Glutamatergic neuron (in vitro differentiated cells): Measurements from ENCODE around the gene PNCK. TPM values are rescaled to one million over a fixed set of nuclear protein-coding genes. Genes with fewer than 3 reads are reported as not detected.

Experiments
- DNase-seq: peaks from one replicate; pipeline ENCODE4 v3.0.0; 2022
- H3K27ac Mint-ChIP-seq: one replicate; pipeline ENCODE4 v1.8.0; 2020; ENCODE audit warnings: mild to moderate bottlenecking, mixed read lengths, inconsistent platforms; ENCODE audit not compliant: unreplicated experiment
- H3K27me3 Mint-ChIP-seq: one replicate; pipeline ENCODE4 v1.8.0; 2020; ENCODE audit warnings: mild to moderate bottlenecking, moderate library complexity, mixed read lengths, inconsistent platforms; ENCODE audit not compliant: unreplicated experiment
- H3K36me3 Mint-ChIP-seq: one replicate; pipeline ENCODE4 v1.8.0; 2020; ENCODE audit warnings: mild to moderate bottlenecking, mixed read lengths, inconsistent platforms; ENCODE audit not compliant: unreplicated experiment
- H3K4me1 Mint-ChIP-seq: one replicate; pipeline ENCODE4 v1.8.0; 2020; ENCODE audit warnings: mild to moderate bottlenecking, low read depth, mixed read lengths, inconsistent platforms; ENCODE audit not compliant: unreplicated experiment
- H3K4me3 Mint-ChIP-seq: one replicate; pipeline ENCODE4 v1.8.0; 2020; ENCODE audit warnings: mild to moderate bottlenecking, mixed read lengths, inconsistent platforms; ENCODE audit not compliant: unreplicated experiment
- H3K9me3 Mint-ChIP-seq: one replicate; pipeline ENCODE4 v1.8.0; 2020; ENCODE audit warnings: mild to moderate bottlenecking, moderate library complexity, mixed read lengths, inconsistent platforms; ENCODE audit not compliant: unreplicated experiment
- total RNA-seq: library from RNA; stranded (reverse); fragmentation: NEBNext Ultra II Directional; extraction: Animal tissue kit (Norgen Biotek cat#: 25700); gene quantifications from one replicate; pipeline ENCODE4 v1.2.1, GENCODE V29; 2021; ENCODE audit not compliant: unreplicated experiment
- TF ChIP-seq, protein P1 (sequence below): fragments of 200-600 bp; sonication (generic); IDR thresholded peaks from one replicate; pipeline ENCODE4 v1.5.0; 2021; ENCODE audit not compliant: partially characterized antibody, unreplicated experiment

The PNCK gene
- total RNA-seq, 1 donor from 2014 or later, result 4.3 TPM

DNA sequence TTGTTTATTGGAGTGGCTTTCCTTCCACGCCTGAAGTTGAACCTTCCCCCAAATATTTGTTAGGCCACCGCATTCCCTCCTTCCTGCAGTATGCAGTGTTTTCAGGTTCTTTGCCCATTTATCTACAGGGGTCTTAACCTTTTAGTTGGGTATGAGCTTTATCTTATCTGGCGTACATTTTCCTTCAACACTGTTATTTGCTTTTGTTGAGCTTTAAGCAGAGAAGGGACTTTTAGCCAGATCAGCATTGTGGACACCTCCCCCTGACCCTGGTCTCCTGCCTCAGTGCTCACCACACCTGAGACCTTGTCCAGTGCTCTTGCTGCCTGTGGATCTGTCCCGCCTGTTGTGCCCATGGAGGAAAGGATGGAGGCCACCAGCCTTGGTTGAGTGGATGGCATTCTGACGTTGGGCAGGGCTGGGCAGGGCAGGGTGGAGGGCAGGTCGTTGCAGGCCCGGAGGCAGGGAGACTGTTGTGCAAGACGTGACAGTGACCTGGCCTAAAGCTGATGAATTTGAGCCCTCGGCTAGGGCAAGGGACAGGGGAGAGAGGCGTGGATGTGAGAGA lies 27.6 kb downstream of the PNCK start:
- Mint-ChIP-seq H3K4me3 (no peak overlapping the region), H3K4me1 (peaks cover 4% of the 10 kb centered on the region), H3K27ac (no peak overlapping the region), H3K9me3 (no peaks in the 10 kb centered on the region), H3K36me3 (no peaks in the 10 kb centered on the region), H3K27me3 (peaks cover 3% of the 10 kb centered on the region)
- no peak for DNase-seq
- TF ChIP-seq, protein P1, sequence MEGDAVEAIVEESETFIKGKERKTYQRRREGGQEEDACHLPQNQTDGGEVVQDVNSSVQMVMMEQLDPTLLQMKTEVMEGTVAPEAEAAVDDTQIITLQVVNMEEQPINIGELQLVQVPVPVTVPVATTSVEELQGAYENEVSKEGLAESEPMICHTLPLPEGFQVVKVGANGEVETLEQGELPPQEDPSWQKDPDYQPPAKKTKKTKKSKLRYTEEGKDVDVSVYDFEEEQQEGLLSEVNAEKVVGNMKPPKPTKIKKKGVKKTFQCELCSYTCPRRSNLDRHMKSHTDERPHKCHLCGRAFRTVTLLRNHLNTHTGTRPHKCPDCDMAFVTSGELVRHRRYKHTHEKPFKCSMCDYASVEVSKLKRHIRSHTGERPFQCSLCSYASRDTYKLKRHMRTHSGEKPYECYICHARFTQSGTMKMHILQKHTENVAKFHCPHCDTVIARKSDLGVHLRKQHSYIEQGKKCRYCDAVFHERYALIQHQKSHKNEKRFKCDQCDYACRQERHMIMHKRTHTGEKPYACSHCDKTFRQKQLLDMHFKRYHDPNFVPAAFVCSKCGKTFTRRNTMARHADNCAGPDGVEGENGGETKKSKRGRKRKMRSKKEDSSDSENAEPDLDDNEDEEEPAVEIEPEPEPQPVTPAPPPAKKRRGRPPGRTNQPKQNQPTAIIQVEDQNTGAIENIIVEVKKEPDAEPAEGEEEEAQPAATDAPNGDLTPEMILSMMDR, result no peak

DNA sequence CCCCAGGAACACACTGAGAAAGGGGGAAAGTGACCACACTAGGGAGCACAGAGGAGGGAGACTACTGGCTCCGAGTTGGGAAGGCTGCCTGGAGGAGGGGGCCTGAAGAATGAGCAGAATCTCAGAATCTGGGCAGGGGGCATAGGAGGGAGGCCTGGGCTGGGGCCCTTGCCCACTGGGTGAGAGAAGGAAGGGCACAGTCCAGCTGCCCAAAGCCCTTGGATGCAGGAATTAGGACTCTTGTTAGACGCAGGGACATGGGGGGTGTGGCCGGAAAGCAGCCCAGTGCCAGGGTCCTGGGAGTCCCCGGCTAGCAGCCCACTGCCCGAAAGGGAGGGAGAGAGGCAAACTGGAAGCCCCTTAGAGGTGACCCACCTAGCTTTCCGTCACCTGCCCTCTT lies 28.5 kb downstream of the PNCK start:
- Mint-ChIP-seq H3K36me3 (no peaks in the 10 kb centered on the region), H3K9me3 (no peaks in the 10 kb centered on the region), H3K4me1 (peaks cover 6% of the 10 kb centered on the region), H3K27me3 (peaks cover 3% of the 10 kb centered on the region), H3K4me3 (no peak overlapping the region), H3K27ac (no peak overlapping the region)
- DNase-seq, result no peak
- TF ChIP-seq, protein P1, result no peak

DNA sequence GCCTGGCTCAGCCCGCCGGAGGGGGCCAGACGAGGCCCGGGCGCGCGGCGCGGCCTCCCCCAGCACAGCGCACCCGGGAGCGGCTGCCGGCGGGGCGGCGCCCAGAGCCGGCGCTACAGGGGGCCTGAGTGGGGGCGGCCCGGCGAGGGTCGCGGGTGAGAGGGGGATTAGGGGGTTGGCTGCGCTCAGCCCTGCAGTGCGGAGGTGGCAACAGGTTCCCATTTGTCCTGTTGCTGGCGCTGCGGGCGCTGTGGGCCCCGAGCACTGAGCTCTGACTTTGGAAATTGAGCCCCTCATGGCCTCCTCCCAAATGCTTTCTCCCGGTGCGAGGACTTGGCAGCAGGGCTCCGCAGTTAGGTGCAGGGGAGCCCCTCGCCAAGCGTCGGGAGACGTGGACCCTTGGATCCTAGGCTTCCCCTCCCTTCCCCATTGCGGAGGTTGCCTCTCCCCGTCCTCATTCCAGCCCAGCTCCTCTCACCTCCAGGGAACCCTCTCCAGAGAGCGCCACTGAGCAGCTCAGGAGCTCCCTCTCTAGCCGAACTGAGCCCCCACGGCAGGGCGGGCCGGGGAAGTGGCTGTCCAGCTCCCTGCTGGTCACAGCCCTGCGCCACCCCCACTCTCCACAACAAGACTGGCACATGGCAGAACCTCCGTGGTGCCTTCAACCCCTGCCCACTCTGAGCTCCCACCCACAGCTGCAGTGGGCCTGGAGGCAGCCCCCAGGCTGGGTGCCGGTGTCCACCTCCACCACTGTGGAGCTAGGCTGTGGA lies 29.1 kb downstream of the PNCK start:
- Mint-ChIP-seq H3K9me3 (no peaks in the 10 kb centered on the region), H3K4me1 (peaks cover 6% of the 10 kb centered on the region), H3K4me3 (no peak overlapping the region), H3K36me3 (no peaks in the 10 kb centered on the region), H3K27me3 (peaks cover 3% of the 10 kb centered on the region), H3K27ac (no peak overlapping the region)
- TF ChIP-seq, protein P1, result peak; percentile 1
- no peak for DNase-seq

DNA sequence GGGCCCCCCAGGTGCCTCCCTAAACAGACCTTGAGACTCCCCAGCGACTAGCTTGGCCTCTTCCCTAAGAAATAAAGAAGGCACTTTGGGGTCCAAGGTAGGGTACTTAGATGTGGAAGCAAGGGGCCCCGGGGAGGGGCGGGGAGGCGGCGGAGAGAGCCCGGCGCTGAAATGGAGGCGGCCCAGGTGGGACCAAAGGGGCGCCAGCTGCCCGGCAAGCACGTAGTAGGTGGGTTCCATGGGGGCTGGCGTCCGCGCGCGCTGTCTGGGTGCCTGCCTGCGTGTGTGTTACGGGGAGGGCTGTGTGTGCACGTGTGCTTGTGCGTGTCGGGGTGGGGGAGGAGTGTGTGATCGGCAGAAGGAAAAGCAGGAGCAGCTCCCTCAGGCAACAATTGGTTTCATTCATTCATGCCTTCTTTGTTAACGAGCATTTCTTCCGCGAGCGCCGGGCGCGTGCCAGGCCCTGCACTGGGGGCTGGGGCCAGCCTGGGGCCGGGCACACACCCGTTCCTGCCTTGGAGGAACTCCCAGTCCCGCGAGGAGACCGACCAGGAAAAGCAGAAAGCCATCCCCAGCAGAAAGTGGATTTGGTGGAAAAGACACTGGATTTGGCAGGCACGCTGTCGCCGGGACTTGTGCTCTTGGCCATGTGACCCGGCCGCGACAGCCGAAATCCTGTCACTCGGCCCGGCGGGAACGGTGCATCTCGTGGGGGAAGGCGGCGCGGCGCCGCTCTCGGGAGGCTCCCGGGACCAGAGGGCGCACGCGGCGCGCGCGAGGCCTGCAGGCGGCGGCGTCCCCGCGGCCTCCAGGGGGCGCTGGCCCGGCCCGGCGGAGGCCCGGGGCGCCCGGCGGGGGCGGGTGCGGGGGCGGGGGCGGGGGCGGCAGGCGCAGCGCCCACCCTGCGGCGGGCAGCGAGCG lies 29.9 kb downstream of the PNCK start:
- TF ChIP-seq, protein P1, result peak; percentile 40
- Mint-ChIP-seq H3K27ac (no peak overlapping the region), H3K36me3 (no peaks in the 10 kb centered on the region), H3K4me1 (peaks cover 6% of the 10 kb centered on the region), H3K27me3 (peaks cover 3% of the 10 kb centered on the region), H3K9me3 (no peaks in the 10 kb centered on the region), H3K4me3 (peak overlapping the region; percentile 63)
- DNase-seq, result no peak
